K562 (cell line): ENCODE results near the gene LRRC31. TPM values are rescaled to one million over a fixed set of nuclear protein-coding genes. Genes with fewer than 3 reads are reported as not detected.

Source experiments
- GTF3C2 ChIP-seq: IDR thresholded peaks from 3 replicates; pipeline ENCODE4 v1.6.1; 2011; ENCODE audit warnings: borderline replicate concordance, mild to moderate bottlenecking, moderate library complexity; ENCODE audit not compliant: insufficient read length; ENCODE audit errors: extremely low read depth
- IFI16 ChIP-seq: fragments of 250-450 bp; sonication (Bioruptor Pico); IDR thresholded peaks from 2 replicates; pipeline ENCODE4 v2.1.2; 2022; ENCODE audit warnings: mild to moderate bottlenecking, inconsistent platforms
- MBD2 ChIP-seq: sonication (generic); IDR thresholded peaks from 2 replicates; pipeline ENCODE4 v1.6.1; 2016; ENCODE audit warnings: low read depth, borderline replicate concordance
- NR3C1 ChIP-seq: sonication (generic); formaldehyde crosslinking; IDR thresholded peaks from 2 replicates; pipeline ENCODE4 v1.8.1; 2022; ENCODE audit warnings: missing genetic modification reagents
- SAP30 ChIP-seq: fragments of 200-600 bp; sonication (generic); IDR thresholded peaks from 2 replicates; pipeline ENCODE4 v1.6.1; 2012; ENCODE audit warnings: borderline replicate concordance, low read depth, mild to moderate bottlenecking, moderate library complexity, low read length, control low read depth, inconsistent platforms; ENCODE audit not compliant: insufficient read depth, poor library complexity, severe bottlenecking
- SMAD1 ChIP-seq: fragments of 150-350 bp; IDR thresholded peaks from 2 replicates; pipeline ENCODE4 v1.6.1; 2014; ENCODE audit warnings: low read length, low read depth; ENCODE audit not compliant: partially characterized antibody
- SP1 ChIP-seq: sonication (generic); formaldehyde crosslinking; IDR thresholded peaks from 2 replicates; pipeline ENCODE4 v1.8.1; 2022; ENCODE audit warnings: mild to moderate bottlenecking, missing genetic modification reagents
- SPI1 ChIP-seq: IDR thresholded peaks from 2 replicates; pipeline ENCODE4 v1.6.1; 2011; ENCODE audit warnings: low read depth, low read length, control low read depth, borderline replicate concordance
- polyA plus RNA-seq, 8 experiments: library from polyadenylated mRNA; depleted of rRNA in 4 of 8; stranded (reverse) in 5 of 8; unstranded in 3 of 8; fragments of >200 nt; fragmentation: Nextera tagmentation in 2 of 8; fragmentation: Illumina TruSeq in 1 of 8; extraction: Ambion mirVana in 2 of 8; extraction: Trizol in 1 of 8; gene quantifications; 2 replicates each; pipeline versions ENCODE4 v1.2.1 to v1.2.3, GENCODE V29; 2011 to 2014; ENCODE audit warnings: inconsistent platforms in 1 of 8, missing spikeins in 1 of 8
- total RNA-seq, 7 experiments: library from RNA; depleted of rRNA in 6 of 7; stranded (reverse); fragments of >200 nt in 6 of 7; fragmentation: Illumina TruSeq in 2 of 7; extraction: Trizol in 2 of 7; gene quantifications; 2 replicates each; pipeline versions ENCODE4 v1.2.1 to v1.2.3, GENCODE V29; 2011 to 2021; ENCODE audit warnings: low replicate concordance in 1 of 7
- TF ChIP-seq, protein P1 (sequence below), 2 experiments: fragments of 450-650 bp in 1 of 2; sonication (generic) in 1 of 2; formaldehyde crosslinking in 1 of 2; IDR thresholded peaks; 2 replicates each; pipeline versions ENCODE4 v1.7.1 to v1.9.0; 2016 to 2022; ENCODE audit warnings: inconsistent platforms in 1 of 2, mild to moderate bottlenecking in 1 of 2, missing genetic modification reagents in 1 of 2
- TF ChIP-seq, protein P2 (sequence below), 2 experiments: fragments of 200-800 bp in 1 of 2; sonication (Bioruptor generic) in 1 of 2; sonication (generic) in 1 of 2; formaldehyde crosslinking in 1 of 2; IDR thresholded peaks in 1 of 2; conservative IDR thresholded peaks in 1 of 2; 2 replicates each; pipeline versions ENCODE4 v1.5.0 to v1.6.1; 2016 to 2020; ENCODE audit warnings: missing compliant biosample characterization in 1 of 2, missing genetic modification characterization in 1 of 2, missing genetic modification reagents in 1 of 2

Gene LRRC31
- total and polyA plus RNA-seq, 9 of the 15 experiments (the other 6 are each of a cell fraction or from before 2014, with no cell fraction given): not detected

DNA sequence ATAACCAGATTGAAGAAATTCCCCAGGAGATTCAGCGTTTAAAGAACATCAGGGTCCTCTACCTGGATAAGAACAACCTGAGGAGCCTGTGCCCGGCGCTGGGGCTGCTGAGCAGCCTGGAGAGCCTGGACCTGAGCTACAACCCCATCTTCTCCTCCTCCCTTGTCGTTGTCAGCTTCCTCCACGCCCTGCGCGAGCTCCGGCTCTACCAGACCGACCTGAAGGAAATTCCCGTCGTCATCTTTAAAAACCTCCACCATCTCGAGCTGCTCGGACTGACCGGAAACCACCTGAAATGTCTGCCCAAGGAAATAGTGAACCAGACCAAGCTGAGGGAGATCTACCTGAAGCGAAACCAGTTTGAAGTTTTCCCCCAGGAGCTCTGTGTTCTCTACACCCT is 47.6 kb downstream of the LRRC31 start (continued):
- TF ChIP-seq, protein P1, sequence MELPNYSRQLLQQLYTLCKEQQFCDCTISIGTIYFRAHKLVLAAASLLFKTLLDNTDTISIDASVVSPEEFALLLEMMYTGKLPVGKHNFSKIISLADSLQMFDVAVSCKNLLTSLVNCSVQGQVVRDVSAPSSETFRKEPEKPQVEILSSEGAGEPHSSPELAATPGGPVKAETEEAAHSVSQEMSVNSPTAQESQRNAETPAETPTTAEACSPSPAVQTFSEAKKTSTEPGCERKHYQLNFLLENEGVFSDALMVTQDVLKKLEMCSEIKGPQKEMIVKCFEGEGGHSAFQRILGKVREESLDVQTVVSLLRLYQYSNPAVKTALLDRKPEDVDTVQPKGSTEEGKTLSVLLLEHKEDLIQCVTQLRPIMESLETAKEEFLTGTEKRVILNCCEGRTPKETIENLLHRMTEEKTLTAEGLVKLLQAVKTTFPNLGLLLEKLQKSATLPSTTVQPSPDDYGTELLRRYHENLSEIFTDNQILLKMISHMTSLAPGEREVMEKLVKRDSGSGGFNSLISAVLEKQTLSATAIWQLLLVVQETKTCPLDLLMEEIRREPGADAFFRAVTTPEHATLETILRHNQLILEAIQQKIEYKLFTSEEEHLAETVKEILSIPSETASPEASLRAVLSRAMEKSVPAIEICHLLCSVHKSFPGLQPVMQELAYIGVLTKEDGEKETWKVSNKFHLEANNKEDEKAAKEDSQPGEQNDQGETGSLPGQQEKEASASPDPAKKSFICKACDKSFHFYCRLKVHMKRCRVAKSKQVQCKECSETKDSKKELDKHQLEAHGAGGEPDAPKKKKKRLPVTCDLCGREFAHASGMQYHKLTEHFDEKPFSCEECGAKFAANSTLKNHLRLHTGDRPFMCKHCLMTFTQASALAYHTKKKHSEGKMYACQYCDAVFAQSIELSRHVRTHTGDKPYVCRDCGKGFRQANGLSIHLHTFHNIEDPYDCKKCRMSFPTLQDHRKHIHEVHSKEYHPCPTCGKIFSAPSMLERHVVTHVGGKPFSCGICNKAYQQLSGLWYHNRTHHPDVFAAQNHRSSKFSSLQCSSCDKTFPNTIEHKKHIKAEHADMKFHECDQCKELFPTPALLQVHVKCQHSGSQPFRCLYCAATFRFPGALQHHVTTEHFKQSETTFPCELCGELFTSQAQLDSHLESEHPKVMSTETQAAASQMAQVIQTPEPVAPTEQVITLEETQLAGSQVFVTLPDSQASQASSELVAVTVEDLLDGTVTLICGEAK (IDR thresholded peaks at IDR 0.05): no peak
- TF ChIP-seq, protein P1 (CRISPR knock-in tag; IDR thresholded peaks at IDR 0.05): no peak
- TF ChIP-seq SP1: no peak
- TF ChIP-seq NR3C1 (CRISPR knock-in tag): no peak
- TF ChIP-seq MBD2: no peak
- no peak for TF ChIP-seq GTF3C2
- TF ChIP-seq SMAD1: no peak
- TF ChIP-seq, protein P2, sequence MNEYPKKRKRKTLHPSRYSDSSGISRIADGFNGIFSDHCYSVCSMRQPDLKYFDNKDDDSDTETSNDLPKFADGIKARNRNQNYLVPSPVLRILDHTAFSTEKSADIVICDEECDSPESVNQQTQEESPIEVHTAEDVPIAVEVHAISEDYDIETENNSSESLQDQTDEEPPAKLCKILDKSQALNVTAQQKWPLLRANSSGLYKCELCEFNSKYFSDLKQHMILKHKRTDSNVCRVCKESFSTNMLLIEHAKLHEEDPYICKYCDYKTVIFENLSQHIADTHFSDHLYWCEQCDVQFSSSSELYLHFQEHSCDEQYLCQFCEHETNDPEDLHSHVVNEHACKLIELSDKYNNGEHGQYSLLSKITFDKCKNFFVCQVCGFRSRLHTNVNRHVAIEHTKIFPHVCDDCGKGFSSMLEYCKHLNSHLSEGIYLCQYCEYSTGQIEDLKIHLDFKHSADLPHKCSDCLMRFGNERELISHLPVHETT (CRISPR knock-in tag; conservative IDR thresholded peaks at IDR 0.05 in 1 of 2, IDR thresholded peaks at IDR 0.05 in 1 of 2): no peak
- no peak for TF ChIP-seq SPI1
- no peak for TF ChIP-seq IFI16 (CRISPR knock-in tag)
- no peak for TF ChIP-seq SAP30
- TF ChIP-seq, all 486 proteins: peak for 0
